Uterus (tissue), 4 donors: ENCODE results near the gene CASP7. TPM values are rescaled to one million over a fixed set of nuclear protein-coding genes. Genes with fewer than 3 reads are reported as not detected.

ENCODE experiments used
- DNase-seq, 2 donors: peaks; one replicate each; pipeline ENCODE4 v3.0.0-alpha.2; 2019 to 2020
- H3K27ac ChIP-seq, 2 donors: fragments of 200-600 bp; sonication (generic); 1 replicate in 1 of 2; 2 replicates in 1 of 2; pipeline ENCODE4 v1.5.1; 2016 to 2018
- H3K27me3 ChIP-seq, 2 donors: fragments of 200-600 bp; sonication (generic); one replicate each; pipeline ENCODE4 v1.5.1; 2018 to 2019; ENCODE audit warnings: control low read depth in 1 of 2
- H3K36me3 ChIP-seq, 2 donors: fragments of 200-600 bp; sonication (generic); one replicate each; pipeline ENCODE4 v1.5.1; 2019; ENCODE audit warnings: control low read depth in 1 of 2
- H3K4me1 ChIP-seq, 2 donors: fragments of 200-600 bp; sonication (generic); one replicate each; pipeline ENCODE4 v1.5.1; 2018 to 2019; ENCODE audit warnings: control low read depth in 1 of 2
- H3K4me3 ChIP-seq, 2 donors: fragments of 200-600 bp; sonication (generic); 1 replicate in 1 of 2; 2 replicates in 1 of 2; pipeline ENCODE4 v1.5.1; 2018 to 2019; ENCODE audit warnings: mild to moderate bottlenecking in 1 of 2
- H3K9me3 ChIP-seq, 2 donors: fragments of 200-600 bp; sonication (generic); one replicate each; pipeline ENCODE4 v1.5.1; 2019; ENCODE audit warnings: control low read depth in 1 of 2
- POLR2A ChIP-seq, 2 donors: fragments of 450-650 bp; IDR thresholded peaks; one replicate each; pipeline ENCODE4 v1.6.1; 2016; ENCODE audit warnings: antibody characterized with exemption in 2 of 2, mild to moderate bottlenecking in 1 of 2, moderate library complexity in 1 of 2
- intact Hi-C: fragments of 100-400 bp; cut with DNase I; formaldehyde crosslinking; loops from one replicate; pipeline ENCODE4 v1.15.1; 2023; ENCODE audit warnings: low total_unique reads
- total RNA-seq, 4 donors: library from RNA; depleted of rRNA in 3 of 4; stranded (reverse); fragments of >200 nt in 3 of 4; gene quantifications; one replicate each; pipeline versions ENCODE4 v1.1.0 to v1.2.4, GENCODE V29; 2014 to 2023
- TF ChIP-seq, protein P1 (sequence below), 4 experiments: fragments of 200-600 bp in 2 of 4; fragments of 450-650 bp in 2 of 4; sonication (generic) in 2 of 4; IDR thresholded peaks; one replicate each; pipeline ENCODE4 v1.5.1; 2016 to 2019; ENCODE audit warnings: antibody characterized with exemption in 4 of 4, mild to moderate bottlenecking in 2 of 4, moderate library complexity in 1 of 4
- donor health status: DM: yes; HTN: yes; CAD: no.

The CASP7 gene
- total RNA-seq, 4 donors from 2014 or later = 8.5 to 48.3 (median 20.3) TPM

DNA sequence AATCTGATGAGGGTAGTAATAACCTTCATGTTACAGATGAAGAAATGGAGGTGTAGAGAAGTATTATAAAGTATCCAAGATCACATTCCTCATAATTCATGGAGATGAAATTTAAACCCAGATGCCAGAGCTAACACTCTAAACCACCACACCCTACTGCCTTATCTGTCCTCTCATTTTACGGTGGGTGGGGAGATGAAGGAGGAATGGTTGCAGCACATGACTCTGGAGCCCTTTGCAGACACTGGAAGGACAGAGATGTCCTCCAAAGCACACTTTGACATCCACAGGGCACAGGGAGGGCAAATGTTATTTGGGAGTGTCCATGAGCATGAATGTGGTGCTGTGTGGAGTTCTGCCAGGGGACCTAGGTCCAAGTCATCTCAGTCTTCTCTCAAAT is 72.8 kb downstream of the CASP7 start:
- DNase-seq = no peak
- Histone ChIP-seq H3K4me3 (no peak overlapping the region), H3K27me3 (no peaks in the 10 kb centered on the region), H3K9me3 (no peaks in the 10 kb centered on the region), H3K27ac (no peak overlapping the region), H3K4me1 (no peaks in the 10 kb centered on the region), H3K36me3 (no peaks in the 10 kb centered on the region)
- intact Hi-C loops = no loop called here
- TF ChIP-seq, protein P1, sequence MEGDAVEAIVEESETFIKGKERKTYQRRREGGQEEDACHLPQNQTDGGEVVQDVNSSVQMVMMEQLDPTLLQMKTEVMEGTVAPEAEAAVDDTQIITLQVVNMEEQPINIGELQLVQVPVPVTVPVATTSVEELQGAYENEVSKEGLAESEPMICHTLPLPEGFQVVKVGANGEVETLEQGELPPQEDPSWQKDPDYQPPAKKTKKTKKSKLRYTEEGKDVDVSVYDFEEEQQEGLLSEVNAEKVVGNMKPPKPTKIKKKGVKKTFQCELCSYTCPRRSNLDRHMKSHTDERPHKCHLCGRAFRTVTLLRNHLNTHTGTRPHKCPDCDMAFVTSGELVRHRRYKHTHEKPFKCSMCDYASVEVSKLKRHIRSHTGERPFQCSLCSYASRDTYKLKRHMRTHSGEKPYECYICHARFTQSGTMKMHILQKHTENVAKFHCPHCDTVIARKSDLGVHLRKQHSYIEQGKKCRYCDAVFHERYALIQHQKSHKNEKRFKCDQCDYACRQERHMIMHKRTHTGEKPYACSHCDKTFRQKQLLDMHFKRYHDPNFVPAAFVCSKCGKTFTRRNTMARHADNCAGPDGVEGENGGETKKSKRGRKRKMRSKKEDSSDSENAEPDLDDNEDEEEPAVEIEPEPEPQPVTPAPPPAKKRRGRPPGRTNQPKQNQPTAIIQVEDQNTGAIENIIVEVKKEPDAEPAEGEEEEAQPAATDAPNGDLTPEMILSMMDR (IDR thresholded peaks at IDR 0.05) = no peak
- no peak for TF ChIP-seq POLR2A (IDR thresholded peaks at IDR 0.05)

DNA sequence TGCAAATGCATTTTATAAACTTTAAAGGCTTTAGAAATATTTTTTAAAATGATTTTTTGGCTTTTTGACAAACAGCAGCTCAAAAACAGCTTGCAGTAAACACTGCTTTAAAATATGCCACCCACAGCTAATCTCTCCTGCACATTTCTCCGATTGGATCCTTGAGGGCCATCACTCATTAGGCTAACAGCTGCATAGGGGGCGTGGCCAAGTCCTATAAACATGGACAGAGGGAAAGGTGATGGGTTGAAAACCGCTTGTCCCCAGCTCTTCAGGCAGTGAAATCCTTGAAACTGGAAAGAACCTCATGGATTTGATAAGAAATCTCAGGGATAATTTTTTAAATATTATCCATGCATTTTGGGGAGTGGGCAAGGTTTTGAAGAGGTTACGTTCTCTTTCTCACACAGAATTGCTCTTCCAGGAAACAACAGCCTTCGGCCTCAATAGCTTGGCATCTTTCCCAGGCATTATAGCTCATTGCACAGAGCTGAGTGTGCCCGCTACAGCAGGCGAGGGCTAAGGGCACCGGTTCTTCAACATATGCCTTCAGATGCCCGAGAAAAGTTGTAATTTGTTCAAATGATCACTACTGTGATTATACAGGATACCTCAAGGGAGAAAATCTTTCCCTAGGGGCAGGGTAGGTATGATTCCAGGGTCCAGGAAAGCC is 73.4 kb downstream of the CASP7 start:
- Histone ChIP-seq H3K4me3 (no peak overlapping the region), H3K4me1 (no peaks in the 10 kb centered on the region), H3K27ac (no peak overlapping the region), H3K36me3 (no peaks in the 10 kb centered on the region), H3K9me3 (no peaks in the 10 kb centered on the region), H3K27me3 (no peaks in the 10 kb centered on the region)
- no peak for DNase-seq
- intact Hi-C loops = no loop called here
- TF ChIP-seq POLR2A (IDR thresholded peaks at IDR 0.05) = no peak
- TF ChIP-seq, protein P1 (IDR thresholded peaks at IDR 0.05) = no peak

DNA sequence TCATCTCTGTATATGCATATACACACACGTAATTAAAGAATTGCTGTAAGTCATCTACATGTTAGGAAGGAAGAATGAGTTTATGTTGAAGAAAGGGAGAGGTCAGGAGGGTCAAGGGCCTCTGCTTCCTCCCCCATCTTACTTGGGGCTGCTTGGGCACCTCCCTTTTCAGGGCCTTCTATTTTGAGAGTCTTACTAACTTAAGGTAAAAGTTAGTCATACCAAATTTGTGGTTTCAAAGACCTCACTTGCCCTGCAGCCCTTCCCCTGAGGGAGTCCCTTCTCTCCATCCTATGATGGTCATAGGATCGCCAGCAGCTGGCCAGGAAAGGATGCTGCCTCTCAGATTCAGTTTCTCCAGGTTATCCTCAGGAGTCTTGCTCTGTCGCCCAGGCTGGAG is 74.4 kb downstream of the CASP7 start:
- intact Hi-C loops = no loop called here
- no peak overlapping the region for H3K4me3 ChIP-seq
- no peaks in the 10 kb centered on the region for H3K9me3 ChIP-seq
- no peaks in the 10 kb centered on the region for H3K4me1 ChIP-seq
- no peaks in the 10 kb centered on the region for H3K27me3 ChIP-seq
- TF ChIP-seq, protein P1 (IDR thresholded peaks at IDR 0.05) = no peak
- TF ChIP-seq POLR2A (IDR thresholded peaks at IDR 0.05) = no peak
- no peak overlapping the region for H3K27ac ChIP-seq
- no peaks in the 10 kb centered on the region for H3K36me3 ChIP-seq
- no peak for DNase-seq

DNA sequence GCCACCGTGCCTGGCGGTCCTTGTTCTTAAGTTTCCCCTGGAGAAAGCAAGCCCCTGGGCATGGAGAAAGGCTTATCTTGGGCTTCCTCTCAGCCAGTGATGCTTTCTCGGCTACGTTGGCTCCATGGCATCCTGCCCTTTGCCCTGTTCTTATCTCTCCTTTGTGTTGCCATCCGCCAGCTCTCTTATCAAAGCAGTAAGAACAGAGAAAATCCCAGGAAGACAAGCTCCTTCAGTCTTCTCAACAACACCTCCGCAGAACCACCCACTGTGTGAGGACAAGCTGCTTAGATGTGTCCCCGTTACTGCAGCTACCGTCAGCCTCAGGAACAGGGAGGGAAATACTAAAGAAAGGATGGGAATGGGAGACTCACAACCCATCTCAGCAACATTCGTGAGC is 75.1 kb downstream of the CASP7 start:
- no peak for DNase-seq
- Histone ChIP-seq H3K4me3 (no peak overlapping the region), H3K9me3 (no peaks in the 10 kb centered on the region), H3K27ac (no peak overlapping the region), H3K4me1 (no peaks in the 10 kb centered on the region), H3K36me3 (no peaks in the 10 kb centered on the region), H3K27me3 (no peaks in the 10 kb centered on the region)
- TF ChIP-seq, protein P1 (IDR thresholded peaks at IDR 0.05) = no peak
- no peak for TF ChIP-seq POLR2A (IDR thresholded peaks at IDR 0.05)
- intact Hi-C loops = no loop called here

DNA sequence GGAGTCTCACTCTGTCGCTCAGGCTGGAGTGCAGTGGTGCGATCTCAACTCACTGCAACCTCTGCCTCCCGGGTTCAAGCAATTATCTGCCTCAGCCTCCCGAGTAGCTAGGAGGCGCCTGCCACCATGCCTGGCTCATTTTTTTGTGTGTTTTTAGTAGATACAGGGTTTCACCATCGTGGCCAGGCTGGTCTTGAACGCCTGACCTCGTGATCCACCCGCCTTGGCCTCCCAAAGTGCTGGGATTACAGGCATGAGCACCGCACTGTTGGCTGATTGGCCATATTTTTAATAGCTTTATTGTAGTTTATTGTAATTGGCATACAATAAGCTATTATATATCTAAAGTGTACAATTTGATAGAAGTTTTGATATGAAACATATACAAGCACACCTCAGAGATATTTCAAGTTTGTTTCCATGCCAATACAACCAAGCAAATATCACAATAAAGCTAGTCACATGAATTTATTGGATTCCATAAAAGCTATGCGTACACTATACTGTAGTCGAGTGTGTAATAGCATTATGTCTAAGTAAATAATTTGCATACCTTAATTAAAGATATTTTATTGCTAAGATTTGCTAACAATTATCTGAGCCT is 77.3 kb downstream of the CASP7 start:
- no peaks in the 10 kb centered on the region for H3K4me1 ChIP-seq
- TF ChIP-seq, protein P1 (IDR thresholded peaks at IDR 0.05) = no peak
- no peak for TF ChIP-seq POLR2A (IDR thresholded peaks at IDR 0.05)
- intact Hi-C loops = no loop called here
- no peak for DNase-seq
- H3K9me3 ChIP-seq = no peaks in the 10 kb centered on the region
- H3K27ac ChIP-seq = no peak overlapping the region
- no peaks in the 10 kb centered on the region for H3K36me3 ChIP-seq
- H3K4me3 ChIP-seq = no peak overlapping the region
- H3K27me3 ChIP-seq = no peaks in the 10 kb centered on the region
